Hippocampal formation (tissue), 2 donors: Measurements from ENCODE around the gene LRIG2.

Source experiments
- DNase-seq, 2 donors: peaks; one replicate each; lab custom pipeline; 2025; lab: John Stamatoyannopoulos, UW

LRIG2 gene

DNA sequence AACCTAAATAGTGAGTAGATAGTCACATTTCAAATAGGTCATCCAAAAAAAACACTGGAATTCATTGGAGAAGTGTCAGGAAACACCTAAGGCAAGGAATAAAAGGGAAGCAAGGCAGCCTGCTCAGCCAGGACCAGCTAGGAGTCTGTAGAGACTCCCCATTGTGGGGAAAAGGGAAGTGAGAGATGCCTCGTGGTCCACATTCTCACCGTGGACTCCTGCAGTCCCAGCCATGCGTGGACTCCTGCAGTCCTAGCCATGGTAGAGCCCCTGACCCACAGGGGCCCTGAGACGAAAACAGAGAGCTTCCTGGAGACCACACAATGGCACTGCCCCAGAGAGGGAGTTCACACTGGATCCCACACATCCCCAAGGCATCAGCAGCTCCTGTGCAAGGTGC lies 97.5 kb downstream of the LRIG2 start:
- no peak for DNase-seq

DNA sequence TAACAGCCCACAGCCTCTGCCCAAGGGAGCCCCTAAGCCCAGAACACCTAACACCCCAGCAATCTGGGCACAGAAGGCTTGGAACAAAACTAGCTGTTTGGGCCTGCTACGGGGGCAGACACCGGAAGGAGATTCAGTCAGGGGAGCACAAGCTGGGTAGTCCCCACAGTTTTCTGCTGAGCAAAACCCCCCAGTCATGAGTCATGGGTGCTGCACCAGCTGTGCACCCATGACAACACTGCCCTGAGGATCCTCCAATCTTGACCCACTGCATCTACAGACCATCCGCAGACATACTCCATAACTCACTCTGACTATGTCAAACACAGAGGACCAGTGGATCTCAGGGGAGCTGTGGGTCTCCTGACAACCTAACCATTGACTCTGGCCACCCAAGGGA lies 105.1 kb downstream of the LRIG2 start:
- DNase-seq = no peak

DNA sequence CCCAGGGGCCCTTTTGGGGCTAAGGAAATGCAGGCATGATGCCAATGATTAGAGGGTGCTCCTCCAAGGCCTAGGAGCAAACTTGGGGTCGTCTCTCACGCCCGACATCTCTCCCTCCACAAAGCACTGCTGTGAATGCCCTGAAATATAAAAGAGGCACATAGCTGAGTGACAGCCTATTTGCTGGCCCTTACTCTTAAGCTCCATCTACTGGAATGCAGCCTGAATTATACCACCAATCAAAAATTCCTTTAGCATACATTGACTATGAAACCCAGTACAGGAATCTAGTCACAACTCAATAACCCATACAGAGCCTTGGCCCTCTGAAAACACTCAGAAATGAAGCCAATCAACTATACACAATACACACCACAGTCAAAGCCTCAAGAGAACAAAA lies 105.5 kb downstream of the LRIG2 start:
- DNase-seq = no peak
